ENCODE measurements around the gene LPGAT1.

GRCh38 chr1:211876851-211877590, 46.5 kb upstream of the LPGAT1 start:
- TF ChIP-seq CTCF (IDR thresholded peaks at IDR 0.05) (no peak), EZH2phosphoT487 (IDR thresholded peaks at IDR 0.05) (no peak), EZH2 (IDR thresholded peaks at IDR 0.05) (no peak)
